Measurements from ENCODE around the gene SLC13A3. TPM values are rescaled to one million over a fixed set of nuclear protein-coding genes. Genes with fewer than 3 reads are reported as not detected.

The SLC13A3 gene
- total RNA-seq, 2 donors from 2014 or later = 0.21 TPM; not detected in 1

DNA sequence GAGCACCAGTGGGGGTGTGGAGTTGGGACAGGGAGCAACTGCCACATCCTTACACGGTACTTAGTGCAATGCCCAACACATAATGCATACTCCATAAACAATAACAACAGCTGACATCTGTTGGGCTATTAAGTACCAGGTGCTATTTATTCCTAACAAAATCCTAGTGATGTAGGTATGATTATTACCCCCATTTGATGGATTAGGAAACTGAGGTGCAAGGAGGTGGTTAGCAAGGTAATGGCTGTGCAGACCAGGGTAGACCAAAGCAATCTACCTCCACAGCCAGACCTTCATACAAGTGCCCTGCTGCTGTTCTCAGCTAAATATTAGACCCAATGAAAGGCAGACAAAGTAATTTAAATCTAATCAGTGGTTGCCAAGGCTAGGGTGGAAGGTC, 36.8 kb downstream of the SLC13A3 start:
- DNase-seq (no peak), ATAC-seq (replicated peaks in 1 of 2) (no peak)
- no peak overlapping the region for H3K4me3 Mint-ChIP-seq

DNA sequence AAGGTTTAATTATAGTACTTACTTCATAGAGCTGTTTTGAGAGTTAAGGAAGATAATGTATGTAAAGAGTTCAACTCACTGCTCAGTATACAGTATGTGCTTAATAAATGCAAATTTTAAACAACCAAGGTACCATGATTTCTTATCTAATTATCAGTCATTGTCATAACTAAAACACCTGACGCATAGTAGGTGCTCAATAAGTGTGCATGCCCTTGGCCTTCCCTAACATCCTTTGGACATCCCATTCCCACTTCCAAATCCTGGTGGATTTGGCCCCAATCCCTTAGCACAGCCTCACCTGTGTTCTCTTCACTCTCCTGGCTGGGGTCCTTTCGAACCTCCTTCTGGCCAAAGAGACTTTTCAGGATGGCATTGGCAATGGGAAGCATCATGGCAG, 41.1 kb downstream of the SLC13A3 start:
- no peak for ATAC-seq (replicated peaks in 1 of 2)
- Mint-ChIP-seq H3K4me1 (ENCODE audit: low read depth) (no peaks in the 10 kb centered on the region), H3K27me3 (ENCODE audit: low read depth) (peaks cover 10% of the 10 kb centered on the region), H3K27ac (no peak overlapping the region), H3K9me3 (no peaks in the 10 kb centered on the region), H3K4me3 (no peak overlapping the region), H3K36me3 (ENCODE audit: insufficient read depth in 2 of 2) (no peaks in the 10 kb centered on the region)
- no peak for DNase-seq

More for the DNA sequence above, 36.8 kb downstream of the SLC13A3 start:
- H3K27ac Mint-ChIP-seq = no peak overlapping the region
- H3K27me3 Mint-ChIP-seq (ENCODE audit: low read depth) = peaks cover 18% of the 10 kb centered on the region
- no peaks in the 10 kb centered on the region for H3K9me3 Mint-ChIP-seq
- no peaks in the 10 kb centered on the region for H3K36me3 Mint-ChIP-seq (ENCODE audit: insufficient read depth in 2 of 2)
- no peaks in the 10 kb centered on the region for H3K4me1 Mint-ChIP-seq (ENCODE audit: low read depth)

DNA sequence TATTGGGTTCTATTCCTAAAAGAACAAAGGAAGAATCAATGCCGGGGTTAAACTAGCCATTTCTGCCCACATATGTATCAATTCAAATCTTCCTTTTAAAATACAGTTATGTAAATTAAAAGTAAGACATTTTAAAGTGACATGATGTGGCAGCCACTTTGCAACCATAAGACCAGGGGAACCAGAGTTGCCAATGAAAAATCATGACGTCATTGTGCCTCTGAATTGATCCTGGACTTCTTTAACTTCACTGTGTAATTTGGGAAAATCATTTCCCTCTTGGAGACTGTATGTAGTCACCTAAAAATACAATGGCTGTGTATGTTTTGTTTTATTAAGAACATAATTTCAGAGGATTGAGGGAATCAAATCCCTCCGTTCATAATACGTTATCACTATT, 42.2 kb downstream of the SLC13A3 start:
- H3K27ac Mint-ChIP-seq = no peak overlapping the region
- no peak overlapping the region for H3K4me3 Mint-ChIP-seq
- no peaks in the 10 kb centered on the region for H3K36me3 Mint-ChIP-seq (ENCODE audit: insufficient read depth in 2 of 2)
- ATAC-seq (replicated peaks in 1 of 2) (no peak), DNase-seq (no peak)
- no peaks in the 10 kb centered on the region for H3K4me1 Mint-ChIP-seq (ENCODE audit: low read depth)
- no peaks in the 10 kb centered on the region for H3K9me3 Mint-ChIP-seq
- peaks cover 10% of the 10 kb centered on the region for H3K27me3 Mint-ChIP-seq (ENCODE audit: low read depth)

DNA sequence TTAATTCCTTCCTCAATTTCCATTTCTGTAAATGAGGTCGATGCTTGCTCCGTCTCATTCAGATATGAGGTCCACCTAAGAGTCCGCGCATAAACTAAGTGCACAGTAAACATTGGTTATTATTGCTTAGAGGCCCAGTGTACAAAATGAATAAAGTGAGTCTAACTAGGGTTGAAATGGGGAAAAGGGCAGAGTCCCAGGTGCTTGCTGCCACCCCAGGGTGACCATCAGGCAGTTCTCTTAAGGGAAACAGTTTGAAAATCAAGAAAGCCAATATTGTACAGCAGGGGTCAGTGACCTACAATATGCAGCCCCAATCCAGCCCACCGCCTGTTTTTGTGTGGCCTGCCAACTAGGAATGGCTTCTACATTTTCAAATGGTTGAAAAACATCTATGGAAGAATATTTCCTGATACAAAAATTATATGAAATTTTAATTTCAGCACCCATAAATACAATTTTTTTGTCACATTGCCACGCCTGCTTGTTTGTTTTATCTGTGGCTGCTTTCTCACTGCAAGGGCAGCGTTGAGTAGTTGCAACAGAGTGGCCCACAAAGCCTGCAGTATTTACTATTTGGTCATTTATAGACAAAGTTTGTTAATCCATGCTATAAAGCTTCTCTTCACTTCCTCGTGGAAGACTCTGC, 43.3 kb downstream of the SLC13A3 start:
- ATAC-seq (replicated peaks in 1 of 2) (no peak), DNase-seq (no peak)
- no peaks in the 10 kb centered on the region for H3K4me1 Mint-ChIP-seq (ENCODE audit: low read depth)
- no peak overlapping the region for H3K27ac Mint-ChIP-seq
- no peaks in the 10 kb centered on the region for H3K9me3 Mint-ChIP-seq
- H3K36me3 Mint-ChIP-seq (ENCODE audit: insufficient read depth in 2 of 2) = no peaks in the 10 kb centered on the region
- no peak overlapping the region for H3K4me3 Mint-ChIP-seq
- H3K27me3 Mint-ChIP-seq (ENCODE audit: low read depth) = peaks cover 10% of the 10 kb centered on the region

DNA sequence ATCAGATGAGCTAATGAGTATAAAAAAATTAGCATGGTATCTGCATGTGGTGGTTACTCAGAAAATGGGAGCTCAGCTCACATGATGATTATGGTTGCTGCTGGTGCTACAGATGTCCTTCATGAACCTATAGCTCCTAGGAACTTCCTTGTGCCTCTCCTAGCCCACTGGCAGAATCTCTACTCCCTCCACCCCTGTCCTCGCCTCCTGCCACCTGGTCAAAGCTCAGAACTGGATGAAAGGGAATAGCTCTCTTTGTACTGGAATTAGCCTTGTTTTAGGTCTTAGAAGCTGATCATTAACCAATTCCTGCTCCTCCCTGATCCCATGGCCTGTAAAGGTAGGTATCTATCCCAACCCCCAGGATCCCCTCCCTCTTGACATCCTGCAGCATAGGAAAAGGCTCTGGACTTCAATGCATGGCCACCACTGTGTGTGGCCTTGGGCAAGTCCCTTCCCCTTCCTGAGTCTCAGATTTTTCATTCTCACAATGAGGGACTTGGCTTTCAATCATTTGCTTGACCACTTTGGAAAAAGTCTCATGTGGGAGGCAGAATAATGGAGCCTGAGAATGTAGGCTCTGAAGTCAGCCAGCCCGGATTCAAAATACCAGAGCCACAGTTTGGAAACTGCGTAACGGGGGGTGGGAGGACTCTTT, 43.9 kb downstream of the SLC13A3 start:
- H3K4me1 Mint-ChIP-seq (ENCODE audit: low read depth) = no peaks in the 10 kb centered on the region
- DNase-seq (no peak), ATAC-seq (replicated peaks in 1 of 2) (no peak)
- H3K27ac Mint-ChIP-seq = no peak overlapping the region
- H3K36me3 Mint-ChIP-seq (ENCODE audit: insufficient read depth in 2 of 2) = no peaks in the 10 kb centered on the region
- H3K27me3 Mint-ChIP-seq (ENCODE audit: low read depth) = peaks cover 10% of the 10 kb centered on the region
- no peaks in the 10 kb centered on the region for H3K9me3 Mint-ChIP-seq
- H3K4me3 Mint-ChIP-seq = no peak overlapping the region

DNA sequence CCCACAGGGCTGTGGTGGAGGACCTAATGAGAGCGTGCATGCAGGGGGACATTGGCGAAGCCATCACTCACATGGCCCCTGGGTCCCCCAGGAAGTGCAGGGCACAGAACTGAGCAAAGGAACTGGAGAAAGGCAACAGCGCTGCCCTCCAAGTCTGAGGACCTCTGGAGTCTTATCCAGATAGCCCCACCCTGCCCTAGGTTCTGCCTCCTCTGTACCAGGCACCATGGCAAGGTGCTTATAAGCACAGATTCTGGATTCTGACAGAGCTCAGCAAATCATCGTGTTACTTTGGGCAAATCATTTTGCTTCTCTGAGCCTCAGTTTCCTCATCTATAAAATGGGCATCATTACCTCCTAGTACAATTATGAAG, 44.5 kb downstream of the SLC13A3 start:
- H3K27ac Mint-ChIP-seq = no peak overlapping the region
- H3K36me3 Mint-ChIP-seq (ENCODE audit: insufficient read depth in 2 of 2) = no peaks in the 10 kb centered on the region
- no peak for ATAC-seq (replicated peaks in 1 of 2)
- peaks cover 1% of the 10 kb centered on the region for H3K4me1 Mint-ChIP-seq (ENCODE audit: low read depth)
- no peaks in the 10 kb centered on the region for H3K9me3 Mint-ChIP-seq
- no peak overlapping the region for H3K4me3 Mint-ChIP-seq
- peaks cover 10% of the 10 kb centered on the region for H3K27me3 Mint-ChIP-seq (ENCODE audit: low read depth)
- DNase-seq = no peak

DNA sequence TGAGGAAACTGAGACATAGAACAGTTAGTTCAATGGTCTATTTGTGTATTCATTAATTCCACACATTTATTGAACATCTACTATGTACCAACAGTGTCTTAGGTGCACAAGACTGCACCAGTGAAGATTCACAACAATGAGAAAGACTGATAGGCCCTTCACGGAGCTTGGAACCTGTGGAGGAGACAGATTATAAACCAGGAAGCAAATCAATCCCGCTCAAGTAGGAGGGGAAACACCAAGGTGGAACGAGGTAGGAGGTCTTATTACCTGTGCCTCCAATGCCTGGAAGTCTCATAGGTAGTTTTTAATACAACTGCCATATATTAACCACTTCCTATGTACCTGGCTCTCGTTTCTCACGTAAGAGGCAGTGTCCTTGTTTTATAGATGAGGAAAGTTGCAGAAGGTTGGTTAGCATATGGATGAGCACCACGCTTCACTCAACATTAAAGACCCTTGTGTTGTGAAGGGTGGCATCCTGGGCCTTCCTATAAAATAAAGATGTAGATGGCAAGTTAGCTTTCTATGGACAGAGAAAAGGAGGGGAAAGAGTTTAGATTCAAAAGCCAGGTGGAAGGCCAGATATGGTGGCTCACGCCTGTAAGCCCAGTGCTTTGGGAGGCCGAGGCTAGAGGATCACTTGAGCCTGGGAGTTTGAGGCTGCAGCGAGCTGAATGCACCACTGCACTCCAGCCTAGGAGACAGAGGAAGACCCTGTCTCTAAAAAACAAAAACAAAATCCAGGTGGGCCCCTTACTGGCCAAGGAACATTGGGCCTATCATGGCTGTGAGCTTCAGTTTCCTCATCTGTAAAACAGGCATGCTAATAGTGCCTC, 45.1 kb downstream of the SLC13A3 start:
- DNase-seq = no peak
- Mint-ChIP-seq H3K4me1 (ENCODE audit: low read depth) (peaks cover 7% of the 10 kb centered on the region), H3K27me3 (ENCODE audit: low read depth) (peaks cover 15% of the 10 kb centered on the region), H3K9me3 (no peaks in the 10 kb centered on the region), H3K27ac (no peak overlapping the region), H3K4me3 (no peak overlapping the region), H3K36me3 (ENCODE audit: insufficient read depth in 2 of 2) (no peaks in the 10 kb centered on the region)
- ATAC-seq (replicated peaks in 1 of 2) = no peak

DNA sequence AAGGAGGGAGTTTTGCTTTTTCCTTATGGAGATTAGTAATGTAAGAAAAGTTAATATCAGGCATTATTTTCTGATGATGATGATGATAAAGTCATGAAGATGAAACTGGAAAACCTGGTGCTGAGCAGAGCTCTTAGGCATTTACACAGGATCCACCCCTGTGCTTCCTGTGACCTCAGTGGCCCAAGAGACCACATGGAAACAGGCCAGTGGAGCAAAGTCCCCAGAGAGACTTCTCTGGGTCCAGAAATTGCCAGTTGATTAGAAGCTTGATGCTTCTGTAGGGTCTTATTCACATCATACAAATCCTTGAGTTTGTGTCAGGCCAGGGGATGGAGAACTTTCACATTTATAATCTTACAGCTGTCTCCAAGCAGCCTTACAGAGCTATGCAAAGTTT, 46.1 kb downstream of the SLC13A3 start:
- H3K4me1 Mint-ChIP-seq (ENCODE audit: low read depth) = peaks cover 8% of the 10 kb centered on the region
- DNase-seq = no peak
- no peak overlapping the region for H3K4me3 Mint-ChIP-seq
- no peaks in the 10 kb centered on the region for H3K36me3 Mint-ChIP-seq (ENCODE audit: insufficient read depth in 2 of 2)
- H3K27me3 Mint-ChIP-seq (ENCODE audit: low read depth) = peaks cover 16% of the 10 kb centered on the region
- no peak for ATAC-seq (replicated peaks in 1 of 2)
- H3K9me3 Mint-ChIP-seq = no peaks in the 10 kb centered on the region
- no peak overlapping the region for H3K27ac Mint-ChIP-seq

DNA sequence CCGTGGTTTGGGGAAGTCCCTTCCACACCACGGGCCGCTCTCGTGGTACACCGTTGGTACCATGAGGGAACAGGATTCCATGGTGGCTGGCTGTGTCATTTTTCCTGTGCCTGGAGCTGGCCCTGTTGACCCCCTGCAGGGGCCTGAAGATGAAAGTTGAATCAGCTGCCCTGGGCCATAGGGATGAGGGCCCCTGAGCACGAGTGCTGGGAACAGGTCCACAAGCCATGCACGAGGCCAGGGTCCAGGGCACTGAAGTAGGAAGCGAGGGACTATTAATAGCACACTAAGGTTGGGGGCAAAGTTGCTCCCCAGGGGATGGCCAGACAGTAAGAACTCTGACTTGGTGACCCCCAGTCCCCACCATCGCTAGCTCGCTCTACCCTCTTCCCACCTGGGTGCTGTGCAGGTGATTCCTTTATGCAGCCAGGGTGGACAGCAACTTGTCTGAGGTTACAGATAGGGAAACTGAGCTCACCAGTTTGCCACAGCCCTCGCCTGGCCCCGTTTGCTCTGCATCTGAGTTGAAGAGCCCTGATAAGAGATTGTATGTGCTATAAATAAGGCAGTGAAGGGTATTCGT, 46.6 kb downstream of the SLC13A3 start:
- H3K4me1 Mint-ChIP-seq (ENCODE audit: low read depth) = peaks cover 8% of the 10 kb centered on the region
- peaks cover 16% of the 10 kb centered on the region for H3K27me3 Mint-ChIP-seq (ENCODE audit: low read depth)
- no peak for DNase-seq
- H3K36me3 Mint-ChIP-seq (ENCODE audit: insufficient read depth in 2 of 2) = no peaks in the 10 kb centered on the region
- no peak for ATAC-seq (replicated peaks in 1 of 2)
- H3K9me3 Mint-ChIP-seq = no peaks in the 10 kb centered on the region
- H3K4me3 Mint-ChIP-seq = no peak overlapping the region
- no peak overlapping the region for H3K27ac Mint-ChIP-seq

DNA sequence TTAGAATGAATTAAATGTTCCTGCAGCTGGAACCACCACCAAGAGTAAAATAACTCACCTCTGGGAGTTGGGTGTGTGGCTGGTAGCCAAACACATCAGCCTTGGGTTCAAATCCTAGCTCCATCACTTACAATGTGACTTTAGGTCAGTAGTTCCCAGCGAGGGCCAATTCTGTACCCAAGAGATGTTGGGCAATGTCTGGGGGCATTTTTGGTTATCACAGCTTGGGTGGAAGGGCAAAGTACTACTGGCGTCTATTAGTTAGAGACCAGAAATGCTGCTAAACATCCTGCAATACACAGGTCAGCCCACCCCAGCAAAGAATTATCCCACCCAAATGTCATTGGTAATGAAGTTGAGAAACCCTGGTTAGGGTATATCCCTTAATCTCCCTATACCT, 48.8 kb downstream of the SLC13A3 start:
- Mint-ChIP-seq H3K27me3 (ENCODE audit: low read depth) (peaks cover 21% of the 10 kb centered on the region), H3K4me1 (ENCODE audit: low read depth) (peaks cover 8% of the 10 kb centered on the region), H3K36me3 (ENCODE audit: insufficient read depth in 2 of 2) (no peaks in the 10 kb centered on the region), H3K4me3 (no peak overlapping the region), H3K27ac (no peak overlapping the region), H3K9me3 (no peaks in the 10 kb centered on the region)
- DNase-seq = no peak
- ATAC-seq (replicated peaks in 1 of 2) = no peak

DNA sequence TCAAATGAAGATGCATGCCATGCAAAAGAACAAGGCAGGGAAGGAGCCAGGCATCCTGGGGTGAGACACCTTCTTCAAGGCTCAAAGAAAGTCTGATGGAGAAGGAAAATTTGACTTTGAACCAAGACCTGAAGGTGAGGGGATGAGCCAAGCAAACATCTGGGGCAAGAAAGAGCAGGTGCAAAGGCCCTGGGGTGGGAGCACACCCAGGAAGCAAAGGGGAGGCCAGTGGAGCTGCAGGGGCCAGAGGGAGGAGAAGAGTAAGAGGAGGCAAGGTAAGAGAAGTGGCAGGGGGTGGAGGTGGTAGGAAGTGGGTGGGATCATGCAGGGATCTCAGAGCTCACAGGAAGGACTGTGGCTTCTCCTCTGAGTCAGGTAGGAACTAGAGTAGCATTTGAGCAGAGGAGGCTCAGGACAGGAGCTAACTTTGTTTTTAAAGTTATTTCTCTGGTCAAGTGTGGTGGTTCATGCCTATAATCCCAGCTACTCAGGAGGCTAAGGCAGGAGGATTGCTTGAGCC, 49.6 kb downstream of the SLC13A3 start:
- Mint-ChIP-seq H3K9me3 (no peaks in the 10 kb centered on the region), H3K4me3 (no peak overlapping the region), H3K27me3 (ENCODE audit: low read depth) (peaks cover 21% of the 10 kb centered on the region), H3K36me3 (ENCODE audit: insufficient read depth in 2 of 2) (no peaks in the 10 kb centered on the region), H3K4me1 (ENCODE audit: low read depth) (peaks cover 8% of the 10 kb centered on the region), H3K27ac (no peak overlapping the region)
- no peak for DNase-seq
- no peak for ATAC-seq (replicated peaks in 1 of 2)

DNA sequence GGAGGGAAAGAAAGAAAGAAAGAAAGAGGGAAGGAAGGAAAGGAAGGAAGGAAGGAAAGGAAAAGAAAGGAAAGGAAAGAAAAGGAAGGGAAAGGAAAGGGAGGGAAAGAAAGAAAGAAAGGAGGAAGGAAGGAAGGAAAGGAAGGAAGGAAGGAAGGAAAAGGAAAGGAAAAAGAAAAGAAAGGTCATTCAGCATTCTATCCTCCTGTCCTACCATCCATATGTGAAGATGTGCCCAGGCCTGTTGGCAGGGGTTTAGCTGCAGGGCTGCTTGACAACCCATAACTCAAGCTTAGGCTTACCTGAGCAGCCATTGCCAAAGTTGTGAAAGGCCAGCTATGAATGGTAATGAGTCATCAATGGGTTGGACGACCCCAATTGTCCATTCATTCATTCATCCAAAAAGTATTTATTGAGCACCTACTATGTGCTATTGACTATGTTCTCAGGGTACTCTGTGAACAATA, 50.9 kb downstream of the SLC13A3 start:
- Mint-ChIP-seq H3K27me3 (ENCODE audit: low read depth) (peaks cover 28% of the 10 kb centered on the region), H3K36me3 (ENCODE audit: insufficient read depth in 2 of 2) (no peaks in the 10 kb centered on the region), H3K4me3 (no peak overlapping the region), H3K4me1 (ENCODE audit: low read depth) (peaks cover 8% of the 10 kb centered on the region), H3K9me3 (no peaks in the 10 kb centered on the region), H3K27ac (no peak overlapping the region)
- DNase-seq = no peak
- no peak for ATAC-seq (replicated peaks in 1 of 2)
